Activated naive CD4-positive, alpha-beta T cell treated with anti-CD3 and anti-CD28 coated beads for 36 hours (primary cell): ENCODE measurements around the gene TICRR. TPM values are rescaled to one million over a fixed set of nuclear protein-coding genes. Genes with fewer than 3 reads are reported as not detected.
"Not testable (repeated sequence)": the region's sequence is repeated elsewhere in the genome, so short reads cannot be mapped to it uniquely, and the experiment has no call there.

Experiments
- CTCF ChIA-PET: fragments of 350-600 bp; sonication (Branson Sonifier 250); formaldehyde crosslinking; loops from one replicate; lab custom pipeline; 2021; ENCODE audit warnings: antibody characterized with exemption; lab: Charles Lee
- DNase-seq: peaks from one replicate; pipeline ENCODE4 v3.0.0-alpha.2; 2020
- H3K27ac Mint-ChIP-seq: one replicate; pipeline ENCODE4 v1.8.0; 2021; ENCODE audit warnings: mild to moderate bottlenecking, mixed read lengths
- H3K27me3 Mint-ChIP-seq: one replicate; pipeline ENCODE4 v1.8.0; 2021; ENCODE audit warnings: low read depth, mixed read lengths
- H3K36me3 Mint-ChIP-seq: one replicate; pipeline ENCODE4 v1.8.0; 2021; ENCODE audit warnings: low read depth, mixed read lengths
- H3K4me1 Mint-ChIP-seq: one replicate; pipeline ENCODE4 v1.8.0; 2021; ENCODE audit warnings: low read depth, mixed read lengths
- H3K4me3 Mint-ChIP-seq: one replicate; pipeline ENCODE4 v1.8.0; 2021; ENCODE audit warnings: mild to moderate bottlenecking, moderate library complexity, mixed read lengths
- H3K9me3 Mint-ChIP-seq: one replicate; pipeline ENCODE4 v1.8.0; 2021; ENCODE audit warnings: mixed read lengths
- intact Hi-C: fragments of 100-400 bp; cut with micrococcal nuclease; formaldehyde crosslinking; loops from one replicate; pipeline ENCODE4 v1.15.1; 2023
- total RNA-seq, 2 experiments: library from RNA; stranded (reverse); gene quantifications; one replicate each; pipeline ENCODE4 v1.2.3, GENCODE V29; 2021

The TICRR gene
- total RNA-seq, 2 experiments from 2014 or later = 20.7 to 21.0 TPM

DNA sequence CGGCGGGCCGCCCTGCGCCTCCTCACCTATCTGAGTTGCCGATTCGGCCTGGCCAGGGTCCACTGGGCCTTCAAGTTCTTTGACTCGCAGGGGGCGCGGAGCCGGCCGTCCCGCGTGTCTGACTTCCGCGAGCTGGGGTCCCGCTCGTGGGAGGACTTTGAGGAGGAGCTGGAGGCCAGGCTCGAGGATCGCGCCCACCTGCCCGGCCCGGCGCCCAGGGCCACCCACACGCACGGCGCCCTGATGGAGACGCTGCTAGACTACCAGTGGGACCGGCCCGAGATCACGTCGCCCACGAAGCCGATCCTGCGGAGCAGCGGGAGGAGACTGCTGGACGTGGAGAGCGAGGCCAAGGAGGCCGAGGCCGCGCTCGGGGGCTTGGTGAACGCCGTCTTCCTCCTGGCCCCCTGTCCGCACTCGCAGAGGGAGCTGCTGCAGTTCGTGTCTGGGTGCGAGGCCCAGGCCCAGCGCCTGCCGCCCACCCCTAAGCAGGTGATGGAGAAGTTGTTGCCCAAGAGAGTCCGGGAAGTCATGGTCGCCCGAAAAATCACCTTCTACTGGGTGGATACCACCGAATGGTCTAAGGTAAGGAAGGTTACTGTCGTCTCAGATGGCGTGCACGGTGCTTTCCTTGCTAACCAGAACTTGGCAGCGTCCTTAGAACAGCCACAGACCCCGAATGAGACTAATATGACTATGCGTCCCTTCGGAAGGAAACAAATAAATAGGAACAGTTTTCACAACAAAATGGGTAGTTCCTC is 567 bp downstream of the TICRR start:
- H3K27me3 Mint-ChIP-seq = peaks cover 2% of the 10 kb centered on the region
- DNase-seq = peak; percentile 49
- intact Hi-C loops = loop anchor here (1.0 to 5.0 kb wide), 3 partner anchors 241 to 331 kb away; partner anchors contain the start of gene AP3S2
- peak overlapping the region; percentile 86 for H3K4me3 Mint-ChIP-seq
- H3K36me3 Mint-ChIP-seq = peaks cover 39% of the 10 kb centered on the region
- peaks cover 18% of the 10 kb centered on the region for H3K4me1 Mint-ChIP-seq
- no peak overlapping the region for H3K27ac Mint-ChIP-seq
- CTCF ChIA-PET = interaction anchor here (0.9 to 1.2 kb wide), 2 partner anchors 164 to 222 kb away, joined by 3 to 4 read pairs; no protein-coding TSS in a partner anchor
- no peaks in the 10 kb centered on the region for H3K9me3 Mint-ChIP-seq

DNA sequence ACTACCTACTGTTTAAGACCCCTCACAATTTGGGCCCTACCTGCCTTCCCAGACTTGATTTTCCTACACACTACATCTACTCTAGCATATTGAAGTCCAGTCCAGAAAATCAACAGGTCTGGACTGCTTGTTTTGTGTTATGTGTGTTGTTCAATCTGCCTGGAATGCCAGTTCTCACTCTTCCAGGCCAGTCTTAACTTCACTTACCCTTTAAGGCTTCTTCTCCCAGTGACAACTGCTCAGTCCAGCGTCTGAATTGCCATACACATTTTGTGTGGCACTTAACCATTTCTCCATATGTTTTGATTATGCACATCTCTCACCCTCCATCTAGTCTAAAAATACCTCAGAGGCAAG is 1.1 kb downstream of the TICRR start:
- H3K4me3 Mint-ChIP-seq = peak overlapping the region; percentile 86

DNA sequence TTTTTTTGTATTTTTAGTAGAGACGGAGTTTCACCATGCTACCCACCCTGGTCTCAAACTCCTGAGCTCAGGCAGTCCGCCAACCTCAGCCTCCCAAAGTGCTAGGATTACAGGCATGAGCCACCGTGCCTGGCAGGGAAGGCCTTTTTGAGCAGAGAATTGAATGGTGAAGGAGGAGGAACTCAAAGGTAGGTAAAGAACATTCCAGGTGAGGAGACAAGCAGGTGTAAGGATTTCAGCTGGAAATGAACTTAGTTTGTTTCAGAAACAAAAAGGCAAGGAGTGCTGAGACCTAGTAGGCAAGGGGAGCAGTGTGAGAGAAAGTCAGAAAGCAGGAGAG is 2.5 kb downstream of the TICRR start:
- no peak overlapping the region for H3K27ac Mint-ChIP-seq
- DNase-seq = no peak
- CTCF ChIA-PET = no interaction called here
- no peaks in the 10 kb centered on the region for H3K27me3 Mint-ChIP-seq
- no peak overlapping the region for H3K4me3 Mint-ChIP-seq
- peaks cover 18% of the 10 kb centered on the region for H3K4me1 Mint-ChIP-seq
- intact Hi-C loops = loop anchor here (5.0 kb wide), 1 partner anchor 315 kb away; the partner anchor contains the start of gene AP3S2
- H3K36me3 Mint-ChIP-seq = peaks cover 50% of the 10 kb centered on the region
- H3K9me3 Mint-ChIP-seq = no peaks in the 10 kb centered on the region

More for the DNA sequence above, 1.1 kb downstream of the TICRR start:
- H3K9me3 Mint-ChIP-seq = no peaks in the 10 kb centered on the region
- DNase-seq = no peak
- H3K27me3 Mint-ChIP-seq = peaks cover 2% of the 10 kb centered on the region
- H3K36me3 Mint-ChIP-seq = peaks cover 43% of the 10 kb centered on the region
- intact Hi-C loops = loop anchor here (5.0 kb wide), 1 partner anchor 316 kb away; the partner anchor contains the start of gene AP3S2
- no peak overlapping the region for H3K27ac Mint-ChIP-seq
- peaks cover 18% of the 10 kb centered on the region for H3K4me1 Mint-ChIP-seq
- CTCF ChIA-PET = no interaction called here

DNA sequence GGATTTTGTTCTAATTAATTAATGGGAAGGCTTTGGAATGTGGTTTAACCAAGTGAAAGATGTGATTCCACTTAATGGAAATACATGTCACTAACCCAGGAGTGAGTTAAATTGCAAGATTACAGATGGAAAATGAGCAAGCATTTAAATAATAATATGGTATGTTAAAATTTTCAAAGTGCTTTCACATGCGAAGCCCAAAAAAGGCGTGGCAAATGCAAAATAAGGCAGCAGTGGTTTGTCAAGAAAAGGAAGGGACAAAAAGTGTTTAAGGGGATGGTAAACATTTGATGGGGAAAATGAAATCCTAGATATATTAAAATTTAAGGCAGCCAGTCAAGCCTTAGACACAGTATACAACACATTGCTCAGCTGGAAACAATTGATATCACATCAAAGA is 2.9 kb downstream of the TICRR start:
- DNase-seq = no peak
- no peak overlapping the region for H3K27ac Mint-ChIP-seq
- H3K4me3 Mint-ChIP-seq = no peak overlapping the region
- H3K9me3 Mint-ChIP-seq = no peaks in the 10 kb centered on the region
- no peaks in the 10 kb centered on the region for H3K27me3 Mint-ChIP-seq
- peaks cover 54% of the 10 kb centered on the region for H3K36me3 Mint-ChIP-seq
- intact Hi-C loops = loop anchor here (5.0 kb wide), 1 partner anchor 314 kb away; the partner anchor contains the start of gene AP3S2
- CTCF ChIA-PET = no interaction called here
- H3K4me1 Mint-ChIP-seq = peaks cover 18% of the 10 kb centered on the region

DNA sequence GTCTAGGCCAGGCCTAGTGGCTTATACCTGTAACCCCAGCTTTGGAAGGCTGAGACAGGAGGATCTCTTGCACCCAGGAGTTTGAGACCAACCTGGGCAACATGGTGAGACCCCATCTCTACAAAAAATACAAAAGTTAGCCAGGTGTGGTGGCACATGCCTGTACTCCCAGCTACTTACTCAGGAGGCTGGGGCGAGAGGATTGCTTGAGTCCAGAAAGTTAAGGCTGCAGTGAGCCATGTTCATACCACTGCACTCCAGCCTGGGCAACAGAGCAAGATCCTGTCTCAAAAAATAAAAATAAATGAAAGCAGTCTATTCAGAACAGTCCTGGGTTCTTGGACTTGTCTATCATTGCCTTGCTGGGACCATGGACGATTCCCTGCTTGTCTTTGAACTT is 5.5 kb downstream of the TICRR start:
- H3K27ac Mint-ChIP-seq, CTCF ChIA-PET, H3K27me3 Mint-ChIP-seq, H3K4me3 Mint-ChIP-seq, intact Hi-C loops, DNase-seq, H3K9me3 Mint-ChIP-seq: not testable (repeated sequence)
- peaks cover 64% of the 10 kb centered on the region for H3K36me3 Mint-ChIP-seq
- peaks cover 18% of the 10 kb centered on the region for H3K4me1 Mint-ChIP-seq

DNA sequence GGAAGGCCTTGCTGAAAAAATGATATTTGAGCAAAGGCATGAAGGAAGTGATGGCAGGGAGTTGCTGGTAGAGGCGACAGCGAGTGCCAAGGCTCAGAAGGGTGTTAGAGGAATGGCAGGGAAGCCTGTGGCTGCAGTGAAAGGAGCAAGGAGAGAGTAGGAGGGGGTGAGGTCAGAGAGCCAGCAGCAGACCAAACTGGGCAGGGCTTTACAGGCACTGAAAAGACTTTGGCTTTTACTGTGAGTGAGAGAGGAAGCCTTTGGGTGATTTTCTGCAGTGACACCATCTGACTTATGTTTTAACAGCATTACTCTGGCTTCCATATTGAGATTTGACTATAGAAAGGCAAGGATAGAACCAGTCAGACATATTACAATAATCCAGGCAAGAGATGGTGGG is 11.4 kb downstream of the TICRR start:
- Mint-ChIP-seq H3K9me3 (no peaks in the 10 kb centered on the region), H3K4me1 (no peaks in the 10 kb centered on the region), H3K36me3 (peaks cover 33% of the 10 kb centered on the region), H3K27me3 (no peaks in the 10 kb centered on the region), H3K4me3 (no peak overlapping the region), H3K27ac (no peak overlapping the region)
- intact Hi-C loops = no loop called here
- DNase-seq = no peak
- CTCF ChIA-PET = no interaction called here

DNA sequence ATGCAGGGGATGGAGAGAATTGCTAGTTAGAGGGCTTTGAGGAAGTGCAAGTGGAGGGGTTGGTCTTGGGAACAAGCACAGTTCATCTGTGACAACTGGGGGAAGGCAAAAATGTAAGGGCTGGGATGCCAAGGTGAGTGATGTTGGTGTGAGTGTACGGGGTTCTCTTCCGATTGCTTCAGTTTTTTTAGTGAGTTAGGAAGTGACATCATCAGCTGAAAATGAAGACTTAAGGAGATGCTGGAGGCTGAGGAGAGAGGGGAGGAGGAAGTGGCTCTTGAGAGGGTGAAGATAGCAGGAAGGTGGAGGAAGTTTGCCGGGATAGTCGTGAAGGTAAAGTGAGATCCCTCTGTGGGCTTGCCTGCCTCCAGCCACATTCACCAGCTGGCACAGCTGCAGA is 12.7 kb downstream of the TICRR start:
- Mint-ChIP-seq H3K36me3 (peaks cover 34% of the 10 kb centered on the region), H3K4me1 (no peaks in the 10 kb centered on the region), H3K27me3 (no peaks in the 10 kb centered on the region), H3K4me3 (no peak overlapping the region), H3K9me3 (no peaks in the 10 kb centered on the region), H3K27ac (no peak overlapping the region)
- CTCF ChIA-PET = no interaction called here
- DNase-seq = no peak
- intact Hi-C loops = no loop called here

DNA sequence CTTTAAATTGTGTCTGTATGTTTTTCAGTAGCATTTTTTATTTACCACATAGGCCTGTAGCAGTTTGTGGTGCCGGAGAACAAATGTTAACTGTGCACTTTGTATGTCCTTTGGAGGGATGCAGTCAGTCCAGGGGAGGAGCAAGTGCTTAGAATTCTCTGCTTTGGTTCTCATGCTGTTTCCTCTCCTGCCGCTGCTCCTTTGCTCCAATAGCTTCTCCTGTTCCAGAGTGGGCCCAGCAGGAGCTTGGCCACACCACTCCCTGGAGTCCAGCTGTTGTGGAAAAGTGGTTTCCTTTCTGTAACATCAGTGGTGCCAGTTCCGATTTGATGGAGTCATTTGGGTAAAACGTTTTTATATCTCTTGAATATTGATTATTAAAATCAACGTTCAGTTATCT is 16.6 kb downstream of the TICRR start:
- no peak overlapping the region for H3K4me3 Mint-ChIP-seq
- H3K27me3 Mint-ChIP-seq = no peaks in the 10 kb centered on the region
- intact Hi-C loops = no loop called here
- H3K27ac Mint-ChIP-seq = no peak overlapping the region
- DNase-seq = no peak
- peaks cover 39% of the 10 kb centered on the region for H3K36me3 Mint-ChIP-seq
- no peaks in the 10 kb centered on the region for H3K9me3 Mint-ChIP-seq
- no peaks in the 10 kb centered on the region for H3K4me1 Mint-ChIP-seq
- CTCF ChIA-PET = no interaction called here

DNA sequence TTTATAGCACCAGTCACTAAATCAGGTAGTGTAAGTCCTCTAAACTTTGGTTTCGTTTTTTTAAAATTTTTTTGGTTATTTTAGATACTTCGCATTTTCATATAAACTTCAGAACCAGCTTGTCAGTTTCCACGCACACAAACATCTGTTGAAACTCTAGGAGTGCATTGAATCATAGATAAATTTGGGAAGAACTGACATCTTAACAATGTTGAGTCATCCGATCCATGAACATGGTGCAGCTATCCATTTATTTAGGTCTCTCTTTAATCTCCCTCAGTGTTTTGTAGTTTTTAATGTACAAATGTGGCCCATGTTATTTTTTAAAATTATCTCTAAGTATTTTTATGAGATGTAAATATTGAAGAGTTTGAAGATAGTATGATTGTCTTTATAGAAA is 17.7 kb downstream of the TICRR start:
- Mint-ChIP-seq H3K4me1 (no peaks in the 10 kb centered on the region), H3K27ac (no peak overlapping the region), H3K27me3 (no peaks in the 10 kb centered on the region), H3K9me3 (no peaks in the 10 kb centered on the region), H3K4me3 (no peak overlapping the region), H3K36me3 (peaks cover 48% of the 10 kb centered on the region)
- CTCF ChIA-PET = no interaction called here
- intact Hi-C loops = no loop called here
- no peak for DNase-seq

DNA sequence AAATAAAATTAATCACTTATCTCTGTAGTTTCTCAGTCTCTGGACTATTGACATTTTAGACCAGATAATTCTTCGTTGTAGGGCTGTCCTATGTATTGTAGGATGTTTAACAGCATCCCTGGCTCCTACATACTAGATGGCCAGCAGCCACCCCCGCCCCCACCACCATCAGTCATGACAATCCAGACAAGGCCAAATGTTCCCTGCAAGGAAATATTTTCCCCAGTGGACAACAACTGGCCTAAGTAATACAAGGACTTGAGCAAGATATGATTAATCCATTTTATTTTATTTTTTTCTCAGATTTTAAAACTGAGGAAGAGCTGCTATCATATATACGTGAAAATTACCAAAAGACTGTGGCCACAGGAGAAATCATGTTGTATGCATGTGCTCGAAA is 23.8 kb downstream of the TICRR start:
- no peak overlapping the region for H3K27ac Mint-ChIP-seq

DNA sequence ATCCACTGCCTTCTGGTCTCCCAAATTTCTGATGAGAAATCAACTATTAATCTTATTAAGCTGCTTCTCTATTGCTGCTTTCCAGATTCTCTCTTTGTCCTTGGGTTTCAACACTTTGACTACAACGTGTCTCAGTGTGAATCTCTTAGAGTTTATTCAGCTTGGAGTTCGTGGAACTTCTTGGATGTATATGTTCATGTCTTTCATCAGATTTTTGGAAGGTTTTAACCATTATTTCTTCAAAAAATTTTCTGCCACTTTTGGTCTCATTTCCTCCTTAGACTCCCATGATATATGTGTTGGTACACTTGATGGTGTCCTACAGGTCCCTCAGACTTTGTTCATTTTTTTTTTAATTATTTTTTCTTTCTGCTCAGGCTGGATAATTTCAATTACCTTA is 36.0 kb downstream of the TICRR start:
- intact Hi-C loops = no loop called here
- Mint-ChIP-seq H3K9me3 (peaks cover 20% of the 10 kb centered on the region), H3K27ac (no peak overlapping the region), H3K4me1 (no peaks in the 10 kb centered on the region), H3K27me3 (no peaks in the 10 kb centered on the region), H3K4me3 (no peak overlapping the region), H3K36me3 (peaks cover 79% of the 10 kb centered on the region)
- no peak for DNase-seq
- CTCF ChIA-PET = interaction anchor here (0.7 kb wide), 1 partner anchor 11 kb away, joined by 3 read pairs; no protein-coding TSS in a partner anchor

More for the DNA sequence above, 23.8 kb downstream of the TICRR start:
- Mint-ChIP-seq H3K9me3 (no peaks in the 10 kb centered on the region), H3K4me1 (no peaks in the 10 kb centered on the region), H3K36me3 (peaks cover 59% of the 10 kb centered on the region), H3K27me3 (no peaks in the 10 kb centered on the region), H3K4me3 (no peak overlapping the region)
- no peak for DNase-seq
- CTCF ChIA-PET = no interaction called here
- intact Hi-C loops = no loop called here

DNA sequence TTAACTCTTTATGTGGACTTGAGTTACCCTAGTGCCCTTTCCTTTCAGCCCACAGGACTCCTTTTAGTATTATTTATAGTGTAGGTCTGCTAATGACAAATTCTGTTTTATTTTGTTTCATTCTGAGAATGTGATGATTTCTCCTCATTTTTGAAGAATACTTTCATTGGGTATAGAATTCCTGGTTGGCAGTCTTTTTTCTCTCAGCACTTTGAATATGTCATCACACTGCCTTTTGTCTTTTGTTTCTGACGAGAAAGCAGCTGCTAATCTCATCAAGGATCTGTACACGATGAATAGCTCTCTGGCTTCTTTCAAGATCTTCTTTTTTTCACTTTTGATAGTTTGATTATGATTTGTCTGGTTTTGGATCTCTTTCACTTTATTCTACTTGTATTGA is 37.8 kb downstream of the TICRR start:
- intact Hi-C loops = no loop called here
- Mint-ChIP-seq H3K36me3 (peaks cover 85% of the 10 kb centered on the region), H3K4me3 (no peak overlapping the region), H3K4me1 (no peaks in the 10 kb centered on the region), H3K27ac (no peak overlapping the region), H3K9me3 (peaks cover 20% of the 10 kb centered on the region), H3K27me3 (no peaks in the 10 kb centered on the region)
- DNase-seq = no peak
- CTCF ChIA-PET = no interaction called here

DNA sequence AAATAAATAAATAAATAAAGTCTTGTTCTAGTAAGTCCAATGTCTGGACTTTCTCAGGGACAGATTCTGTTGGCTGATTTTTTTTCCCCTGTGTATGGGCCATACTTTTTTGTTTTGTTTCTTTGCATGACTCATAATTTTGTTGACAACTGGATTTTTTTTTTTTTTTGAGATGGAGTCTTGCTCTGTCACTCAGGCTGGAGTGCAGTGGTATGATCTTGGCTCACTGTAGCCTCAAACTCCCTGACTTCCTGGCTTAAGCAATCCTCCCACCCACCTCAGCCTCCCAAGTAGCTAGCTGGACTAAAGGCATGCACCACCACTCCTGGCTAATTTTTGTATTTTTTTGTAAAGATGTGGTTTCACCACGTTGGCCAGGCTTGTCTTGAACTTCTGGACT is 38.9 kb downstream of the TICRR start:
- CTCF ChIA-PET = no interaction called here
- no peak overlapping the region for H3K27ac Mint-ChIP-seq
- DNase-seq = no peak
- intact Hi-C loops = no loop called here
- peaks cover 20% of the 10 kb centered on the region for H3K9me3 Mint-ChIP-seq
- no peaks in the 10 kb centered on the region for H3K27me3 Mint-ChIP-seq
- no peak overlapping the region for H3K4me3 Mint-ChIP-seq
- H3K4me1 Mint-ChIP-seq = no peaks in the 10 kb centered on the region
- peaks cover 83% of the 10 kb centered on the region for H3K36me3 Mint-ChIP-seq
